Effector CD4-positive, alpha-beta T cell (primary cell): ENCODE results near the gene GASK1A.

Source experiments
- DNase-seq: peaks from one replicate; pipeline ENCODE4 v3.0.0-alpha.2; 2020

The GASK1A gene

GRCh38 chr3:43093006-43093405 lies 113.9 kb downstream of the GASK1A start:
- no peak for DNase-seq

- no peak for DNase-seq
Measured at GRCh38 chr3:43093974-43094373, 114.9 kb downstream of the GASK1A start.

- no peak for DNase-seq
Measured at GRCh38 chr3:43094381-43094780, 115.3 kb downstream of the GASK1A start.

- DNase-seq, result no peak
Measured at GRCh38 chr3:43094851-43095250, 115.7 kb downstream of the GASK1A start.

GRCh38 chr3:43095370-43095769 lies 116.3 kb downstream of the GASK1A start:
- no peak for DNase-seq

GRCh38 chr3:43096761-43097160 lies 117.7 kb downstream of the GASK1A start:
- DNase-seq, result no peak

- no peak for DNase-seq
Measured at GRCh38 chr3:43097400-43098080, 118.4 kb downstream of the GASK1A start.

GRCh38 chr3:43098761-43099160 lies 119.7 kb downstream of the GASK1A start:
- DNase-seq, result no peak

- DNase-seq, result no peak
Measured at GRCh38 chr3:43102773-43103480, 123.8 kb downstream of the GASK1A start.

- no peak for DNase-seq
Measured at GRCh38 chr3:43104039-43104438, 124.9 kb downstream of the GASK1A start.

GRCh38 chr3:43104660-43105595 lies 125.8 kb downstream of the GASK1A start:
- DNase-seq, result peak; percentile 4

- DNase-seq, result peak; percentile 80
Measured at GRCh38 chr3:43105596-43106292, 126.6 kb downstream of the GASK1A start, which contains the start of gene POMGNT2. TSS of gene POMGNT2 (minus strand) at chr3:43106079. CDS start at chr3:43081431, 24,648 bp downstream.

GRCh38 chr3:43106293-43106628 lies 127.2 kb downstream of the GASK1A start:
- DNase-seq, result no peak
